Measurements from ENCODE around the gene CPXM2.

CPXM2 gene

GRCh38 chr10:123904834-123905409 is 13.3 kb upstream of the CPXM2 start:
- ChIA-PET CTCF (interaction anchor here (1.4 kb wide), 1 partner anchor 9 kb away, joined by 3 read pairs; no protein-coding TSS in a partner anchor), POLR2A (no interaction called here)
- Histone ChIP-seq H3K4me1 (ENCODE audit: control extremely low read depth in 1 of 4, control insufficient read depth in 4 of 4, insufficient read depth in 4 of 4, low read length in 3 of 4) (peaks cover 0 to 5% (median 1%) of the 10 kb centered on the region in 4 experiments), H3K27ac (ENCODE audit: insufficient read depth in 1 of 2, low read depth in 1 of 2, low read length in 2 of 2, poor library complexity in 1 of 2, severe bottlenecking in 2 of 2) (no peak overlapping the region), H3K27me3 (replicated peaks in 2 of 5; ENCODE audit: control insufficient read depth in 4 of 5, insufficient read depth in 5 of 5, low read length in 4 of 5) (peaks cover 0 to 5% (median 0%) of the 10 kb centered on the region in 5 experiments), H3K4me3 (ENCODE audit: control insufficient read depth in 1 of 7, extremely low read depth in 1 of 7, insufficient read depth in 4 of 7, low read depth in 2 of 7, low read length in 6 of 7) (no peak overlapping the region), H3K36me3 (ENCODE audit: control insufficient read depth in 4 of 4, insufficient read depth in 4 of 4, low read length in 3 of 4) (no peaks in the 10 kb centered on the region), H3K9me3 (ENCODE audit: control extremely low read depth in 1 of 5, control insufficient read depth in 4 of 5, insufficient read depth in 2 of 5, low read depth in 1 of 5, low read length in 4 of 5) (peaks cover 0 to 8% (median 2%) of the 10 kb centered on the region in 5 experiments)
- DNase-seq = no peak
- 74% methylated on average over 9 of the region's 10 CpGs for WGBS (ENCODE audit: insufficient coverage)

- 76% methylated on average over 3 of the region's 5 CpGs for WGBS (ENCODE audit: insufficient coverage)
- Histone ChIP-seq H3K9me3 (ENCODE audit: control extremely low read depth in 1 of 5, control insufficient read depth in 4 of 5, insufficient read depth in 2 of 5, low read depth in 1 of 5, low read length in 4 of 5) (peaks cover 0 to 12% (median 2%) of the 10 kb centered on the region in 5 experiments), H3K27ac (ENCODE audit: insufficient read depth in 1 of 2, low read depth in 1 of 2, low read length in 2 of 2, poor library complexity in 1 of 2, severe bottlenecking in 2 of 2) (no peak overlapping the region), H3K36me3 (ENCODE audit: control insufficient read depth in 4 of 4, insufficient read depth in 4 of 4, low read length in 3 of 4) (no peaks in the 10 kb centered on the region), H3K4me3 (ENCODE audit: control insufficient read depth in 1 of 7, extremely low read depth in 1 of 7, insufficient read depth in 4 of 7, low read depth in 2 of 7, low read length in 6 of 7) (no peak overlapping the region), H3K27me3 (replicated peaks in 2 of 5; ENCODE audit: control insufficient read depth in 4 of 5, insufficient read depth in 5 of 5, low read length in 4 of 5) (peaks cover 0 to 5% (median 0%) of the 10 kb centered on the region in 5 experiments), H3K4me1 (ENCODE audit: control extremely low read depth in 1 of 4, control insufficient read depth in 4 of 4, insufficient read depth in 4 of 4, low read length in 3 of 4) (peaks cover 0 to 5% (median 0%) of the 10 kb centered on the region in 4 experiments)
- DNase-seq = no peak
- ChIA-PET CTCF (no interaction called here), POLR2A (no interaction called here)
These were observed 12.0 kb upstream of the CPXM2 start for GRCh38 chr10:123903621-123904020.

- H3K36me3 ChIP-seq (ENCODE audit: control insufficient read depth in 4 of 4, insufficient read depth in 4 of 4, low read length in 3 of 4) = no peaks in the 10 kb centered on the region
- no peaks in the 10 kb centered on the region for H3K4me1 ChIP-seq (ENCODE audit: control extremely low read depth in 1 of 4, control insufficient read depth in 4 of 4, insufficient read depth in 4 of 4, low read length in 3 of 4)
- DNase-seq = no peak
- POLR2A ChIA-PET = interaction anchor here (1.0 kb wide), 1 partner anchor 11 kb away, joined by 3 read pairs; no protein-coding TSS in a partner anchor
- peaks cover 0 to 6% (median 0%) of the 10 kb centered on the region in 5 experiments for H3K27me3 ChIP-seq (replicated peaks in 2 of 5; ENCODE audit: control insufficient read depth in 4 of 5, insufficient read depth in 5 of 5, low read length in 4 of 5)
- CTCF ChIA-PET = no interaction called here
- H3K4me3 ChIP-seq (ENCODE audit: control insufficient read depth in 1 of 7, extremely low read depth in 1 of 7, insufficient read depth in 4 of 7, low read depth in 2 of 7, low read length in 6 of 7) = no peak overlapping the region
- WGBS (ENCODE audit: insufficient coverage) = 95% methylated on average over 4 of the region's 4 CpGs
- peaks cover 0 to 12% (median 2%) of the 10 kb centered on the region in 5 experiments for H3K9me3 ChIP-seq (ENCODE audit: control extremely low read depth in 1 of 5, control insufficient read depth in 4 of 5, insufficient read depth in 2 of 5, low read depth in 1 of 5, low read length in 4 of 5)
- H3K27ac ChIP-seq (ENCODE audit: insufficient read depth in 1 of 2, low read depth in 1 of 2, low read length in 2 of 2, poor library complexity in 1 of 2, severe bottlenecking in 2 of 2) = no peak overlapping the region
These were observed 10.0 kb upstream of the CPXM2 start for GRCh38 chr10:123901621-123902020.

GRCh38 chr10:123897146-123897545 is 5.5 kb upstream of the CPXM2 start:
- Histone ChIP-seq H3K4me1 (ENCODE audit: control extremely low read depth in 1 of 4, control insufficient read depth in 4 of 4, insufficient read depth in 4 of 4, low read length in 3 of 4) (no peaks in the 10 kb centered on the region), H3K27ac (ENCODE audit: insufficient read depth in 1 of 2, low read depth in 1 of 2, low read length in 2 of 2, poor library complexity in 1 of 2, severe bottlenecking in 2 of 2) (no peak overlapping the region), H3K9me3 (ENCODE audit: control extremely low read depth in 1 of 5, control insufficient read depth in 4 of 5, insufficient read depth in 2 of 5, low read depth in 1 of 5, low read length in 4 of 5) (peaks cover 0 to 12% (median 2%) of the 10 kb centered on the region in 5 experiments), H3K36me3 (ENCODE audit: control insufficient read depth in 4 of 4, insufficient read depth in 4 of 4, low read length in 3 of 4) (no peaks in the 10 kb centered on the region), H3K27me3 (replicated peaks in 2 of 5; ENCODE audit: control insufficient read depth in 4 of 5, insufficient read depth in 5 of 5, low read length in 4 of 5) (peaks cover 0 to 27% (median 4%) of the 10 kb centered on the region in 5 experiments), H3K4me3 (ENCODE audit: control insufficient read depth in 1 of 7, extremely low read depth in 1 of 7, insufficient read depth in 4 of 7, low read depth in 2 of 7, low read length in 6 of 7) (no peak overlapping the region)
- 72% methylated on average over 2 of the region's 4 CpGs for WGBS (ENCODE audit: insufficient coverage)
- POLR2A ChIA-PET = no interaction called here
- CTCF ChIA-PET = interaction anchor here (1.3 kb wide), 1 partner anchor 316 kb away, joined by 3 read pairs; no protein-coding TSS in a partner anchor
- no peak for DNase-seq

- no peak overlapping the region for H3K27ac ChIP-seq (ENCODE audit: insufficient read depth in 1 of 2, low read depth in 1 of 2, low read length in 2 of 2, poor library complexity in 1 of 2, severe bottlenecking in 2 of 2)
- no peaks in the 10 kb centered on the region for H3K36me3 ChIP-seq (ENCODE audit: control insufficient read depth in 4 of 4, insufficient read depth in 4 of 4, low read length in 3 of 4)
- peaks cover 0 to 34% (median 6%) of the 10 kb centered on the region in 5 experiments for H3K27me3 ChIP-seq (replicated peaks in 2 of 5; ENCODE audit: control insufficient read depth in 4 of 5, insufficient read depth in 5 of 5, low read length in 4 of 5)
- no peak overlapping the region for H3K4me3 ChIP-seq (ENCODE audit: control insufficient read depth in 1 of 7, extremely low read depth in 1 of 7, insufficient read depth in 4 of 7, low read depth in 2 of 7, low read length in 6 of 7)
- DNase-seq = no peak
- WGBS (ENCODE audit: insufficient coverage) = 92% methylated on average over 3 of the region's 4 CpGs
- CTCF ChIA-PET = interaction anchor here (0.8 to 1.3 kb wide), 2 partner anchors 9 to 315 kb away, joined by 3 read pairs; no protein-coding TSS in a partner anchor
- no peaks in the 10 kb centered on the region for H3K4me1 ChIP-seq (ENCODE audit: control extremely low read depth in 1 of 4, control insufficient read depth in 4 of 4, insufficient read depth in 4 of 4, low read length in 3 of 4)
- H3K9me3 ChIP-seq (ENCODE audit: control extremely low read depth in 1 of 5, control insufficient read depth in 4 of 5, insufficient read depth in 2 of 5, low read depth in 1 of 5, low read length in 4 of 5) = peaks cover 0 to 12% (median 2%) of the 10 kb centered on the region in 5 experiments
- POLR2A ChIA-PET = no interaction called here
These were observed 4.8 kb upstream of the CPXM2 start for GRCh38 chr10:123896246-123896927.

GRCh38 chr10:123893651-123894050 is 2.0 kb upstream of the CPXM2 start:
- peaks cover 6 to 59% (median 14%) of the 10 kb centered on the region in 5 experiments for H3K27me3 ChIP-seq (replicated peaks in 2 of 5; ENCODE audit: control insufficient read depth in 4 of 5, insufficient read depth in 5 of 5, low read length in 4 of 5)
- ChIA-PET CTCF (no interaction called here), POLR2A (no interaction called here)
- H3K9me3 ChIP-seq (ENCODE audit: control extremely low read depth in 1 of 5, control insufficient read depth in 4 of 5, insufficient read depth in 2 of 5, low read depth in 1 of 5, low read length in 4 of 5) = peaks cover 0 to 3% (median 0%) of the 10 kb centered on the region in 5 experiments
- no peak overlapping the region for H3K27ac ChIP-seq (ENCODE audit: insufficient read depth in 1 of 2, low read depth in 1 of 2, low read length in 2 of 2, poor library complexity in 1 of 2, severe bottlenecking in 2 of 2)
- 90% methylated on average over 8 of the region's 8 CpGs for WGBS (ENCODE audit: insufficient coverage)
- no peaks in the 10 kb centered on the region for H3K36me3 ChIP-seq (ENCODE audit: control insufficient read depth in 4 of 4, insufficient read depth in 4 of 4, low read length in 3 of 4)
- no peaks in the 10 kb centered on the region for H3K4me1 ChIP-seq (ENCODE audit: control extremely low read depth in 1 of 4, control insufficient read depth in 4 of 4, insufficient read depth in 4 of 4, low read length in 3 of 4)
- DNase-seq = no peak
- H3K4me3 ChIP-seq (ENCODE audit: control insufficient read depth in 1 of 7, extremely low read depth in 1 of 7, insufficient read depth in 4 of 7, low read depth in 2 of 7, low read length in 6 of 7) = no peak overlapping the region

- no peak for DNase-seq
- no peaks in the 10 kb centered on the region for H3K36me3 ChIP-seq (ENCODE audit: control insufficient read depth in 4 of 4, insufficient read depth in 4 of 4, low read length in 3 of 4)
- H3K4me1 ChIP-seq (ENCODE audit: control extremely low read depth in 1 of 4, control insufficient read depth in 4 of 4, insufficient read depth in 4 of 4, low read length in 3 of 4) = no peaks in the 10 kb centered on the region
- H3K9me3 ChIP-seq (ENCODE audit: control extremely low read depth in 1 of 5, control insufficient read depth in 4 of 5, insufficient read depth in 2 of 5, low read depth in 1 of 5, low read length in 4 of 5) = peaks cover 0 to 3% (median 0%) of the 10 kb centered on the region in 5 experiments
- POLR2A ChIA-PET = no interaction called here
- no peak overlapping the region for H3K27ac ChIP-seq (ENCODE audit: insufficient read depth in 1 of 2, low read depth in 1 of 2, low read length in 2 of 2, poor library complexity in 1 of 2, severe bottlenecking in 2 of 2)
- no peak overlapping the region for H3K4me3 ChIP-seq (ENCODE audit: control insufficient read depth in 1 of 7, extremely low read depth in 1 of 7, insufficient read depth in 4 of 7, low read depth in 2 of 7, low read length in 6 of 7)
- peaks cover 6 to 65% (median 17%) of the 10 kb centered on the region in 5 experiments for H3K27me3 ChIP-seq (replicated peaks in 2 of 5; ENCODE audit: control insufficient read depth in 4 of 5, insufficient read depth in 5 of 5, low read length in 4 of 5)
- CTCF ChIA-PET = no interaction called here
- 82% methylated on average over 5 of the region's 6 CpGs for WGBS (ENCODE audit: insufficient coverage)
These were observed 857 bp downstream of the CPXM2 start for GRCh38 chr10:123890756-123891143.

Data from common myeloid progenitor, CD34-positive (primary cell).